HG03039 (cell line): Measurements from ENCODE around the gene FMNL2.
"Not testable (repeated sequence)": the region's sequence is repeated elsewhere in the genome, so short reads cannot be mapped to it uniquely, and the experiment has no call there.

ENCODE experiments used
- ATAC-seq: cut with Tn5 transposase; IDR thresholded peaks from one replicate; pipeline ENCODE4 v1.9.1; 2021; ENCODE audit warnings: mild to moderate bottlenecking, moderate library complexity; ENCODE audit not compliant: unreplicated experiment

Gene FMNL2

GRCh38 chr2:152335016-152335725 lies at the start of gene FMNL2:
FMNL2 (plus strand) TSS chr2:152335174.
- peak; percentile 83 for ATAC-seq

GRCh38 chr2:152292991-152293390 lies 42.0 kb upstream of the FMNL2 start:
- ATAC-seq, result no peak

GRCh38 chr2:152297715-152298114 lies 37.3 kb upstream of the FMNL2 start:
- no peak for ATAC-seq

GRCh38 chr2:152298754-152299153 lies 36.2 kb upstream of the FMNL2 start:
- ATAC-seq, result no peak

- ATAC-seq, result no peak
Observed at GRCh38 chr2:152301131-152301530, 33.8 kb upstream of the FMNL2 start.

- no peak for ATAC-seq
Observed at GRCh38 chr2:152303951-152304350, 31.0 kb upstream of the FMNL2 start.

GRCh38 chr2:152304836-152305235 lies 30.1 kb upstream of the FMNL2 start:
- ATAC-seq, result no peak

- ATAC-seq, result no peak
Observed at GRCh38 chr2:152307863-152308262, 27.1 kb upstream of the FMNL2 start.

- no peak for ATAC-seq
Observed at GRCh38 chr2:152309352-152310214, 25.4 kb upstream of the FMNL2 start.

GRCh38 chr2:152319822-152320570 lies 15.0 kb upstream of the FMNL2 start:
- no peak for ATAC-seq

GRCh38 chr2:152320814-152321213 lies 14.2 kb upstream of the FMNL2 start:
- ATAC-seq, result no peak

- ATAC-seq, result no peak
Observed at GRCh38 chr2:152322222-152322621, 12.8 kb upstream of the FMNL2 start.

- not testable (repeated sequence) for ATAC-seq
Observed at GRCh38 chr2:152325126-152325525, 9.8 kb upstream of the FMNL2 start.

GRCh38 chr2:152326710-152327109 lies 8.3 kb upstream of the FMNL2 start:
- ATAC-seq, result no peak

- no peak for ATAC-seq
Observed at GRCh38 chr2:152328013-152328412, 7.0 kb upstream of the FMNL2 start.

GRCh38 chr2:152330235-152330866 lies 4.6 kb upstream of the FMNL2 start:
- ATAC-seq, result no peak

- ATAC-seq, result no peak
Observed at GRCh38 chr2:152334701-152335015, 316 bp upstream of the FMNL2 start.

GRCh38 chr2:152335726-152336118 lies 748 bp downstream of the FMNL2 start:
- ATAC-seq, result peak; percentile 17

- ATAC-seq, result peak; percentile 31
Observed at GRCh38 chr2:152336119-152336853, 1.3 kb downstream of the FMNL2 start.

GRCh38 chr2:152336854-152337510 lies 2.0 kb downstream of the FMNL2 start:
- ATAC-seq, result no peak
